DND-41 (cell line): ENCODE measurements around the gene PRKCA.

Source experiments
- ATAC-seq: fragments of 200-7000 bp; cut with Tn5 transposase; 3 replicates; pipeline ENCODE4 v1.9.1; 2021; ENCODE audit warnings: low read depth; ENCODE audit not compliant: insufficient read depth
- DNase-seq: peaks from one replicate; pipeline ENCODE4 v3.0.0-alpha.2; 2020
- H2AFZ ChIP-seq: 2 replicates; pipeline ENCODE4 v1.6.0; 2012; ENCODE audit warnings: low read depth, low read length
- H3K27ac ChIP-seq: 2 replicates; pipeline ENCODE4 v1.5.1; 2012; ENCODE audit warnings: low read length, inconsistent platforms
- H3K27me3 ChIP-seq: fragments of 200-600 bp; sonication (generic); 2 replicates; pipeline ENCODE4 v1.6.0; 2012; ENCODE audit warnings: low read length, mild to moderate bottlenecking, inconsistent platforms; ENCODE audit not compliant: insufficient read depth, poor library complexity
- H3K36me3 ChIP-seq: 2 replicates; pipeline ENCODE4 v1.5.1; 2012; ENCODE audit warnings: low read length, inconsistent platforms; ENCODE audit not compliant: insufficient read depth
- H3K4me1 ChIP-seq: 2 replicates; pipeline ENCODE4 v1.5.1; 2012; ENCODE audit warnings: mild to moderate bottlenecking, low read length; ENCODE audit not compliant: insufficient read depth
- H3K4me2 ChIP-seq: 2 replicates; pipeline ENCODE4 v1.6.0; 2012; ENCODE audit warnings: mild to moderate bottlenecking, moderate library complexity, low read length, inconsistent platforms; ENCODE audit not compliant: insufficient read depth
- H3K4me3 ChIP-seq, 2 experiments: fragments of 200-600 bp in 1 of 2; shearing (Covaris generic) in 1 of 2; 2 replicates each; pipeline ENCODE4 v1.5.1; 2012 to 2016; ENCODE audit warnings: inconsistent platforms in 2 of 2, low read length in 2 of 2, mild to moderate bottlenecking in 2 of 2, low read depth in 1 of 2, moderate library complexity in 1 of 2
- H3K79me2 ChIP-seq: 2 replicates; pipeline ENCODE4 v1.6.0; 2012; ENCODE audit warnings: low read length, inconsistent platforms; ENCODE audit not compliant: insufficient read depth
- H3K9ac ChIP-seq: 2 replicates; pipeline ENCODE4 v1.6.0; 2012; ENCODE audit warnings: low read depth, mild to moderate bottlenecking, inconsistent platforms, low read length, moderate library complexity
- H3K9me3 ChIP-seq: 2 replicates; pipeline ENCODE4 v1.5.1; 2012; ENCODE audit warnings: low read length, moderate library complexity, mild to moderate bottlenecking, inconsistent platforms; ENCODE audit not compliant: insufficient read depth, severe bottlenecking
- H4K20me1 ChIP-seq: 2 replicates; pipeline ENCODE4 v1.6.0; 2012; ENCODE audit warnings: low read length; ENCODE audit not compliant: insufficient read depth
- CTCF ChIP-seq: IDR thresholded peaks from 2 replicates; pipeline ENCODE4 v1.5.1; 2012; ENCODE audit warnings: borderline replicate concordance, low read length, moderate library complexity, mild to moderate bottlenecking; ENCODE audit not compliant: poor library complexity, severe bottlenecking; ENCODE audit errors: extremely low read depth
- EZH2 ChIP-seq: IDR thresholded peaks from 3 replicates; pipeline ENCODE4 v1.6.1; 2012; ENCODE audit warnings: borderline replicate concordance, low read depth, mild to moderate bottlenecking, moderate library complexity, low read length, inconsistent platforms; ENCODE audit not compliant: severe bottlenecking

The PRKCA gene

GRCh38 chr17:66526827-66527226 is 224.4 kb downstream of the PRKCA start:
- Histone ChIP-seq H4K20me1 (no peaks in the 10 kb centered on the region), H3K27me3 (no peaks in the 10 kb centered on the region), H3K27ac (peak overlapping the region; percentile 85), H3K4me1 (peaks cover 52% of the 10 kb centered on the region), H3K9ac (peak overlapping the region; percentile 29; the same call in 1 of the 2 replicates), H3K4me2 (peak overlapping the region; percentile 26; the same call in 1 of the 2 replicates), H3K79me2 (peaks cover 23% of the 10 kb centered on the region; the same call in 1 of the 2 replicates), H3K9me3 (no peaks in the 10 kb centered on the region), H2AFZ (no peak overlapping the region), H3K36me3 (no peaks in the 10 kb centered on the region), H3K4me3 (no peak overlapping the region)
- peak; percentile 79 for DNase-seq
- no peak for TF ChIP-seq EZH2
- TF ChIP-seq CTCF, result no peak
- peak; percentile 93 for ATAC-seq

GRCh38 chr17:66527335-66527734 is 224.9 kb downstream of the PRKCA start:
- no peaks in the 10 kb centered on the region for H3K27me3 ChIP-seq
- no peaks in the 10 kb centered on the region for H3K36me3 ChIP-seq
- no peaks in the 10 kb centered on the region for H4K20me1 ChIP-seq
- peaks cover 23% of the 10 kb centered on the region; the same call in 1 of the 2 replicates for H3K79me2 ChIP-seq
- peak overlapping the region; percentile 85; the same call in 1 of the 2 replicates for H3K27ac ChIP-seq
- ATAC-seq (no peak), DNase-seq (no peak)
- H2AFZ ChIP-seq, result no peak overlapping the region
- no peak overlapping the region for H3K4me2 ChIP-seq
- peaks cover 48% of the 10 kb centered on the region for H3K4me1 ChIP-seq
- H3K9ac ChIP-seq, result no peak overlapping the region
- TF ChIP-seq EZH2, result no peak
- no peak for TF ChIP-seq CTCF
- H3K4me3 ChIP-seq, result no peak overlapping the region
- H3K9me3 ChIP-seq, result no peaks in the 10 kb centered on the region

DNA sequence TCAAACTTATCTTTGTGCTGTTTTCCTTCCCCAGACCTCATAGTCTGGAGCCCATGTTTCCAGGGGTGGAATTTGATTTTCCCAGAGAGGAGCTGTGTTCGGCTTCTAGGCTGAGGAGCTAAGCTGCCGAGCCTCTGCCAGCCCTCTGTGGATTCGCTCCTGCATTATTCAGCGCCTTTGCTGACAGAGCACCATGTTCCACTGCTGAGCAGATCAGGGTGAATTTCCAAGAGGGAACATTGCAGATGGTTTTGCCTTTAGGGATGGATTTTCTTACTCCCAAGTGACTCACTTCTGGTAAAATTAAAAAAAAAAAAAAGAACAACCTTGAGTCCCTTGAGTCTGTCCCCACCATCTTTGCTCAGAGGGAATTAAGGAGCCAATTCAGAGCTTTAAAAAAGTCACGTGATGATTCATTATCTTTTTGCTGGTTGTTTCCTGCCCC is 229.5 kb downstream of the PRKCA start:
- no peaks in the 10 kb centered on the region for H3K27me3 ChIP-seq
- no peak overlapping the region for H3K4me2 ChIP-seq
- peaks cover 29% of the 10 kb centered on the region; the same call in 1 of the 2 replicates for H3K79me2 ChIP-seq
- ATAC-seq (no peak), DNase-seq (no peak)
- no peaks in the 10 kb centered on the region for H3K9me3 ChIP-seq
- H3K4me3 ChIP-seq, result no peak overlapping the region
- H3K9ac ChIP-seq, result no peak overlapping the region
- peaks cover 40% of the 10 kb centered on the region for H3K4me1 ChIP-seq
- no peak overlapping the region for H2AFZ ChIP-seq
- TF ChIP-seq EZH2, result no peak
- no peak for TF ChIP-seq CTCF
- H4K20me1 ChIP-seq, result no peaks in the 10 kb centered on the region
- H3K27ac ChIP-seq, result no peak overlapping the region
- H3K36me3 ChIP-seq, result no peaks in the 10 kb centered on the region
